HG03135 (cell line): ENCODE measurements around the gene MVD.

ENCODE experiments used
- ATAC-seq: cut with Tn5 transposase; IDR thresholded peaks from one replicate; pipeline ENCODE4 v1.9.1; 2021; ENCODE audit warnings: mild to moderate bottlenecking, moderate library complexity; ENCODE audit not compliant: unreplicated experiment

MVD gene

GRCh38 chr16:88662843-88663606 is at the start of gene MVD:
Gene MVD, minus strand, starts transcription at chr16:88663091. Its CDS starts 11 bp downstream, at chr16:88663080.
- peak; percentile 94 for ATAC-seq

- no peak for ATAC-seq
These were observed 49.6 kb upstream of the MVD start for GRCh38 chr16:88712362-88712979.

GRCh38 chr16:88711750-88712340 is 49.0 kb upstream of the MVD start:
- no peak for ATAC-seq

- ATAC-seq, result no peak
These were observed 47.7 kb upstream of the MVD start for GRCh38 chr16:88710556-88710955.

GRCh38 chr16:88706965-88707826 is 44.3 kb upstream of the MVD start:
- no peak for ATAC-seq

- ATAC-seq, result peak; percentile 54
These were observed 43.5 kb upstream of the MVD start, which contains the start of the genes CTU2 and RNF166 for GRCh38 chr16:88706229-88706964. Gene CTU2, plus strand, starts transcription at chr16:88706503. Its CDS starts 28 bp downstream, at chr16:88706531. Gene RNF166, minus strand, starts transcription at chr16:88706408. Its CDS starts 83 bp downstream, at chr16:88706325.

- peak; percentile 7 for ATAC-seq
These were observed 42.9 kb upstream of the MVD start for GRCh38 chr16:88705801-88706228.

- ATAC-seq, result no peak
These were observed 42.3 kb upstream of the MVD start for GRCh38 chr16:88705076-88705684.

- no peak for ATAC-seq
These were observed 40.8 kb upstream of the MVD start for GRCh38 chr16:88703486-88704309.

GRCh38 chr16:88702371-88703210 is 39.7 kb upstream of the MVD start:
- no peak for ATAC-seq

GRCh38 chr16:88701581-88702370 is 38.9 kb upstream of the MVD start:
- ATAC-seq, result no peak

GRCh38 chr16:88700636-88701482 is 38.0 kb upstream of the MVD start:
- ATAC-seq, result peak; percentile 49

GRCh38 chr16:88700322-88700635 is 37.4 kb upstream of the MVD start:
- ATAC-seq, result no peak

GRCh38 chr16:88699180-88699579 is 36.3 kb upstream of the MVD start:
- ATAC-seq, result no peak

- ATAC-seq, result no peak
These were observed 35.8 kb upstream of the MVD start for GRCh38 chr16:88698646-88699045.

GRCh38 chr16:88697831-88698615 is 35.1 kb upstream of the MVD start:
- no peak for ATAC-seq
